ENCODE data around the gene FAM216B.
"Not testable (repeated sequence)": the region's sequence is repeated elsewhere in the genome, so short reads cannot be mapped to it uniquely, and the experiment has no call there.

The FAM216B gene

GRCh38 chr13:42814868-42815267 lies 33.5 kb downstream of the FAM216B start:
- Histone ChIP-seq H3F3A (ENCODE audit: insufficient read depth, low read length) (no peaks in the 10 kb centered on the region), H3K9me2 (ENCODE audit: low read depth, low read length) (no peaks in the 10 kb centered on the region), H3K4me3 (ENCODE audit: low read depth, low read length, poor library complexity, severe bottlenecking) (no peak overlapping the region), H3K4me2 (ENCODE audit: low read length) (no peak overlapping the region), H3K9ac (ENCODE audit: low read length) (no peak overlapping the region), H2AFZ (ENCODE audit: low read length) (no peak overlapping the region), H3K4me1 (ENCODE audit: insufficient read depth, low read length, severe bottlenecking) (no peaks in the 10 kb centered on the region), H3K9me3 (ENCODE audit: low read length) (no peaks in the 10 kb centered on the region), H3K36me3 (ENCODE audit: insufficient read depth, low read length) (no peaks in the 10 kb centered on the region), H3K27ac (ENCODE audit: low read depth, low read length, poor library complexity, severe bottlenecking) (no peak overlapping the region), H4K20me1 (ENCODE audit: insufficient read depth, low read length) (no peaks in the 10 kb centered on the region), H3K27me3 (ENCODE audit: insufficient read depth, low read length) (no peaks in the 10 kb centered on the region), H3K79me2 (ENCODE audit: insufficient read depth, low read length) (no peaks in the 10 kb centered on the region)
- TF ChIP-seq CTCF (IDR thresholded peaks at IDR 0.05; ENCODE audit: low read length) (no peak), EZH2 (IDR thresholded peaks at IDR 0.05; ENCODE audit: borderline replicate concordance, low read length) (no peak)

- Histone ChIP-seq H3K36me3 (ENCODE audit: insufficient read depth, low read length) (no peaks in the 10 kb centered on the region), H3K4me3 (ENCODE audit: low read depth, low read length, poor library complexity, severe bottlenecking) (no peak overlapping the region), H3K4me1 (ENCODE audit: insufficient read depth, low read length, severe bottlenecking) (no peaks in the 10 kb centered on the region), H2AFZ (ENCODE audit: low read length) (no peak overlapping the region), H3K9ac (ENCODE audit: low read length) (no peak overlapping the region), H3F3A (ENCODE audit: insufficient read depth, low read length) (no peaks in the 10 kb centered on the region), H3K9me3 (ENCODE audit: low read length) (no peaks in the 10 kb centered on the region), H3K27me3 (ENCODE audit: insufficient read depth, low read length) (no peaks in the 10 kb centered on the region), H3K4me2 (ENCODE audit: low read length) (no peak overlapping the region), H3K79me2 (ENCODE audit: insufficient read depth, low read length) (no peaks in the 10 kb centered on the region), H4K20me1 (ENCODE audit: insufficient read depth, low read length) (no peaks in the 10 kb centered on the region), H3K9me2 (ENCODE audit: low read depth, low read length) (no peaks in the 10 kb centered on the region), H3K27ac (ENCODE audit: low read depth, low read length, poor library complexity, severe bottlenecking) (no peak overlapping the region)
- TF ChIP-seq CTCF (IDR thresholded peaks at IDR 0.05; ENCODE audit: low read length) (no peak), EZH2 (IDR thresholded peaks at IDR 0.05; ENCODE audit: borderline replicate concordance, low read length) (no peak)
Measured at GRCh38 chr13:42815681-42816080, 34.3 kb downstream of the FAM216B start.

GRCh38 chr13:42816538-42816937 lies 35.2 kb downstream of the FAM216B start:
- Histone ChIP-seq H3K9ac (ENCODE audit: low read length) (no peak overlapping the region), H2AFZ (ENCODE audit: low read length) (no peak overlapping the region), H4K20me1 (ENCODE audit: insufficient read depth, low read length) (no peaks in the 10 kb centered on the region), H3K9me2 (ENCODE audit: low read depth, low read length) (no peaks in the 10 kb centered on the region), H3K36me3 (ENCODE audit: insufficient read depth, low read length) (no peaks in the 10 kb centered on the region), H3K27me3 (ENCODE audit: insufficient read depth, low read length) (no peaks in the 10 kb centered on the region), H3K4me1 (ENCODE audit: insufficient read depth, low read length, severe bottlenecking) (no peaks in the 10 kb centered on the region), H3K4me3 (ENCODE audit: low read depth, low read length, poor library complexity, severe bottlenecking) (no peak overlapping the region), H3K9me3 (ENCODE audit: low read length) (no peaks in the 10 kb centered on the region), H3F3A (ENCODE audit: insufficient read depth, low read length) (no peaks in the 10 kb centered on the region), H3K79me2 (ENCODE audit: insufficient read depth, low read length) (no peaks in the 10 kb centered on the region), H3K4me2 (ENCODE audit: low read length) (no peak overlapping the region), H3K27ac (ENCODE audit: low read depth, low read length, poor library complexity, severe bottlenecking) (no peak overlapping the region)
- TF ChIP-seq CTCF (IDR thresholded peaks at IDR 0.05; ENCODE audit: low read length), result peak; percentile 26
- no peak for TF ChIP-seq EZH2 (IDR thresholded peaks at IDR 0.05; ENCODE audit: borderline replicate concordance, low read length)

GRCh38 chr13:42819687-42820086 lies 38.3 kb downstream of the FAM216B start:
- H3K79me2 ChIP-seq (ENCODE audit: insufficient read depth, low read length); H3F3A ChIP-seq (ENCODE audit: insufficient read depth, low read length); H3K9me3 ChIP-seq (ENCODE audit: low read length); H4K20me1 ChIP-seq (ENCODE audit: insufficient read depth, low read length); H3K36me3 ChIP-seq (ENCODE audit: insufficient read depth, low read length); H3K27me3 ChIP-seq (ENCODE audit: insufficient read depth, low read length); H3K4me1 ChIP-seq (ENCODE audit: insufficient read depth, low read length, severe bottlenecking); H3K4me2 ChIP-seq (ENCODE audit: low read length); H2AFZ ChIP-seq (ENCODE audit: low read length); H3K4me3 ChIP-seq (ENCODE audit: low read depth, low read length, poor library complexity, severe bottlenecking); H3K9me2 ChIP-seq (ENCODE audit: low read depth, low read length); H3K9ac ChIP-seq (ENCODE audit: low read length); H3K27ac ChIP-seq (ENCODE audit: low read depth, low read length, poor library complexity, severe bottlenecking): not testable (repeated sequence)

Measured in OCI-LY1 (cell line).